HFF-Myc (cell line): Measurements from ENCODE around the gene RUNX1.

ENCODE experiments used
- DNase-seq: peaks from one replicate; pipeline ENCODE4 v3.0.0-alpha.2; 2011; ENCODE audit warnings: low read depth; ENCODE audit errors: extremely low read depth
- H3K4me3 ChIP-seq: replicated peaks from 2 replicates; pipeline ENCODE4 v1.5.1; 2011; ENCODE audit warnings: low read depth, mild to moderate bottlenecking, control low read depth, low read length
- CTCF ChIP-seq: IDR thresholded peaks from 2 replicates; pipeline ENCODE4 v1.5.1; 2012; ENCODE audit warnings: mild to moderate bottlenecking, low read depth, low read length, control low read depth; ENCODE audit errors: missing control alignments

The RUNX1 gene

GRCh38 chr21:34987501-34988072 is 61.5 kb downstream of the RUNX1 start:
- H3K4me3 ChIP-seq = no peak overlapping the region
- TF ChIP-seq CTCF = no peak
- DNase-seq = no peak

GRCh38 chr21:34986561-34987500 is 62.3 kb downstream of the RUNX1 start:
- peak; percentile 3 for TF ChIP-seq CTCF
- no peak overlapping the region for H3K4me3 ChIP-seq
- no peak for DNase-seq

GRCh38 chr21:34984356-34985058 is 64.6 kb downstream of the RUNX1 start:
- DNase-seq = no peak
- TF ChIP-seq CTCF = no peak
- no peak overlapping the region for H3K4me3 ChIP-seq

GRCh38 chr21:34983680-34984086 is 65.4 kb downstream of the RUNX1 start:
- TF ChIP-seq CTCF = no peak
- no peak overlapping the region for H3K4me3 ChIP-seq
- no peak for DNase-seq

GRCh38 chr21:34981791-34982190 is 67.3 kb downstream of the RUNX1 start:
- no peak for DNase-seq
- TF ChIP-seq CTCF = no peak
- no peak overlapping the region for H3K4me3 ChIP-seq

GRCh38 chr21:34980423-34981115 is 68.5 kb downstream of the RUNX1 start:
- no peak overlapping the region for H3K4me3 ChIP-seq
- no peak for DNase-seq
- no peak for TF ChIP-seq CTCF
